Measurements from ENCODE around the gene NTM. TPM values are rescaled to one million over a fixed set of nuclear protein-coding genes. Genes with fewer than 3 reads are reported as not detected.

Gene NTM
- total and polyA plus RNA-seq, 12 donors = 0.43 to 3.0 (median 1.3) TPM

DNA sequence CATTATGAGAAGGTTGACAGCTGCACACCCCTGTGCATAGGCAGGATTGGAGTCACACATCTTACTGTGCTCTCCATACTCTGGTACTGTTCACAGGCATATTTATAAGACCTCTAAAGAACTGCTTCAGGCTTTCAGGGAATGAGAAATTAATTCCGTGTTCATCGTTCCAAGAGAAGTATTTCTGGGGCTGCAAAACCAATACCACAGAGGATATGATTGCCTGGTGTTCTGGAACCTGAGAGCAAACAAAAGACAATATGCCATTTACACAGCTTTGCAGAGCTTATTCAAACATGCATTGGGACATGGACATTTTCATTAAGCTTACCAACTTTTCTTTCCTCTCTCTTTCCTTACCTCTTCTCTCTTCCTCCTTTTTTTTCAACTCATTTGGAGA lies 388.7 kb downstream of the NTM start:
- peaks cover 0 to 6% (median 0%) of the 10 kb centered on the region in 11 donors for H3K9me3 ChIP-seq
- H3K27me3 ChIP-seq = peaks cover 0 to 34% (median 13%) of the 10 kb centered on the region in 7 donors
- H3K4me1 ChIP-seq = no peaks in the 10 kb centered on the region
- H3K36me3 ChIP-seq = no peaks in the 10 kb centered on the region
- TF ChIP-seq, protein P1, sequence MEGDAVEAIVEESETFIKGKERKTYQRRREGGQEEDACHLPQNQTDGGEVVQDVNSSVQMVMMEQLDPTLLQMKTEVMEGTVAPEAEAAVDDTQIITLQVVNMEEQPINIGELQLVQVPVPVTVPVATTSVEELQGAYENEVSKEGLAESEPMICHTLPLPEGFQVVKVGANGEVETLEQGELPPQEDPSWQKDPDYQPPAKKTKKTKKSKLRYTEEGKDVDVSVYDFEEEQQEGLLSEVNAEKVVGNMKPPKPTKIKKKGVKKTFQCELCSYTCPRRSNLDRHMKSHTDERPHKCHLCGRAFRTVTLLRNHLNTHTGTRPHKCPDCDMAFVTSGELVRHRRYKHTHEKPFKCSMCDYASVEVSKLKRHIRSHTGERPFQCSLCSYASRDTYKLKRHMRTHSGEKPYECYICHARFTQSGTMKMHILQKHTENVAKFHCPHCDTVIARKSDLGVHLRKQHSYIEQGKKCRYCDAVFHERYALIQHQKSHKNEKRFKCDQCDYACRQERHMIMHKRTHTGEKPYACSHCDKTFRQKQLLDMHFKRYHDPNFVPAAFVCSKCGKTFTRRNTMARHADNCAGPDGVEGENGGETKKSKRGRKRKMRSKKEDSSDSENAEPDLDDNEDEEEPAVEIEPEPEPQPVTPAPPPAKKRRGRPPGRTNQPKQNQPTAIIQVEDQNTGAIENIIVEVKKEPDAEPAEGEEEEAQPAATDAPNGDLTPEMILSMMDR (IDR thresholded peaks at IDR 0.05) = no peak
- ATAC-seq (no peak), DNase-seq (no peak)
- peak overlapping the region in 2 of 10 donors; percentile 42 to 44 for H3K27ac ChIP-seq
- intact Hi-C loops (cut with DNase I) = no loop called here
- H3K4me3 ChIP-seq = no peak overlapping the region
- WGBS, 2 donors = 84 to 87% methylated on average over 2 of the region's 2 CpGs

DNA sequence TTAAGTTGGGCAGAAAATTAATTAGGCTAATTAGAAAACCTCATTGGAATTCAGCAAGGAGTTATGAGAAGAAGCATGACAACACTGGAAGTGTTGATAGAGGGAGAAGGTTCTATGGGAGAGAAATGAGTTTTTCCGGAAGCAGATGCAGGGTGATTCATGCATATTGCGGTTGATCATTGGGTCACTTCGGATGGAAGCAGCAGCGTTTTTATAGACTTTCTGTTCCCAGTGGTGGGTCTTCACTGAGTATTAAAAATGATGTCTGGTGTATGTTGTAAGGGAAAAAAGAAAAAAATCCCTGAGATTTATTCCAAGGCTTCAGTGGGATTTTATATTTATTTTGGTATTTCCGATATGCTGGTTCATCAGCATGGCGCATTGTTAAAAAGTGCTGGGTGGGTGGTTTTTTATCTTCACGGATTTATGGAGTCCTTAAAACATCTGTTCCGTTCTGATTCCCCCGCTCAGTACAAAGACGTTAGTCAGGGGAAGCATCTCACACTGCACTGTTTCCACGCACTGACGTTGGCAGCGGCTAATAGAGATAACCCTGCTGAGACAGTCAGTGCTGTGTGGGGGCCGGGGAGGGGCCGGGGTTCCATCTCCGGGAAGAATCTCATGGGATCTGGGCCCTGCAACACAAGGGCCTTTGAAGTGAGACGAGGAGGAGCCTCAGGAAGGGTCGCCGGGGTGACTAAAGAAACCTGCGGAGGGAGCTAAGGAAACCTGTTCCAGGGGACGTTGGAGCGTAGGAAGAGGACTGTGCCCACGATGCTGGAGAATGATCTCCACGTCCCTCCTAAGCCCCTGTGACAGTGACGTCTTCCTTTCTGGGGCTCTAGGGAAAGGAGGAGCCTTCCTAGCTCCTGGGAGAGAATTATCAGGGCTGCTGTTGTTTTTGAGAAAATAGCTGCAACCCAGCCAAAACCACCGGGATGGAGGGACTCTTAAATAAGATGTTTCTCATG lies 390.0 kb downstream of the NTM start:
- peak in 5 of 8 donors; percentile 53 to 80 (median 79) for ATAC-seq
- Histone ChIP-seq H3K4me1 (no peaks in the 10 kb centered on the region), H3K27me3 (peaks cover 0 to 34% (median 13%) of the 10 kb centered on the region in 7 donors), H3K4me3 (peak overlapping the region in 3 of 10 donors; percentile 1 to 7 (median 3)), H3K36me3 (no peaks in the 10 kb centered on the region), H3K9me3 (peaks cover 0 to 6% (median 0%) of the 10 kb centered on the region in 11 donors), H3K27ac (peak overlapping the region in 5 of 10 donors; percentile 9 to 51 (median 44))
- TF ChIP-seq, protein P1 (IDR thresholded peaks at IDR 0.05) = no peak
- intact Hi-C loops (cut with DNase I) = no loop called here
- DNase-seq = peak in 1 of 2 donors; percentile 25
- WGBS, 2 donors = 36 to 38% methylated on average over 26 of the region's 26 CpGs

DNA sequence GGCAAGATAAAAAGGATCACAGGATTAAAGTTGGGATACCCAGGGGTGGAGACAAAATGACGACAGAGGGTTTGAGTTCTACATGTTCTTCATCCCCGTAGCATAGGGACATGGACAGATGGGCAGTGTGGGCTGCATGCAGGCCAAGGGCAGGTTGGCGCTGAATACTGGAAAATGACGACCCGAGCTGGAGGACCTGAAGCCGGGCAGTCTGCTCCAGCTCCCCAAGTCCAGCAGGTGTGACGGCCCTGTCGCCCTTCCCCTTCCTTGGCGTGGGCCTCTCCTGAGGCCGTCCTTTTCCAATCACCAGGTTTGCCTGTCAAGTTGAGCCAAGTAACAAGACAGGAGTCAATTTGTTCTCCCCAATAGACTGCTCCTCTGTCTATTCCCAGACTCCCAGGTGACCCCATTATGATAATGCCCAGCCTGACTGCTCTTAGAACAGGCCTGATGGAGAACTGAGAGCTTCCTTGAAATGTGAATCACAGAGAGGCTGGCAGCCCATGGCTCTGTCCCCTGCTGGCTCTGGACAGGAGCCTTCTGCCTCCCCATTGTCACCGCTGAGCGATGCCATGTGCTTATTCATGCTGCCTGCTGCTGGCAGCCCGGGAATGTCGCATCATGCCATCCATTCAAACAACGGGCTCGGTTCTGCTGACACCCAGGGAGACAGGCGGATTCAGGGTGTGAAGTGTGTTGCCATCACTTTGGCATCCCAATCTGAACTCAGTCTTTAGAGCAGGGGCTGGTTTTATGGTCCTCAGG lies 392.1 kb downstream of the NTM start:
- 92 to 95% methylated on average over 17 of the region's 17 CpGs for WGBS, 2 donors
- H3K4me1 ChIP-seq = no peaks in the 10 kb centered on the region
- peaks cover 0 to 34% (median 13%) of the 10 kb centered on the region in 7 donors for H3K27me3 ChIP-seq
- ATAC-seq (no peak), DNase-seq (no peak)
- no peaks in the 10 kb centered on the region for H3K36me3 ChIP-seq
- H3K4me3 ChIP-seq = no peak overlapping the region
- peaks cover 0 to 6% (median 0%) of the 10 kb centered on the region in 11 donors for H3K9me3 ChIP-seq
- TF ChIP-seq, protein P1 (IDR thresholded peaks at IDR 0.05) = no peak
- intact Hi-C loops (cut with DNase I) = no loop called here
- no peak overlapping the region for H3K27ac ChIP-seq

DNA sequence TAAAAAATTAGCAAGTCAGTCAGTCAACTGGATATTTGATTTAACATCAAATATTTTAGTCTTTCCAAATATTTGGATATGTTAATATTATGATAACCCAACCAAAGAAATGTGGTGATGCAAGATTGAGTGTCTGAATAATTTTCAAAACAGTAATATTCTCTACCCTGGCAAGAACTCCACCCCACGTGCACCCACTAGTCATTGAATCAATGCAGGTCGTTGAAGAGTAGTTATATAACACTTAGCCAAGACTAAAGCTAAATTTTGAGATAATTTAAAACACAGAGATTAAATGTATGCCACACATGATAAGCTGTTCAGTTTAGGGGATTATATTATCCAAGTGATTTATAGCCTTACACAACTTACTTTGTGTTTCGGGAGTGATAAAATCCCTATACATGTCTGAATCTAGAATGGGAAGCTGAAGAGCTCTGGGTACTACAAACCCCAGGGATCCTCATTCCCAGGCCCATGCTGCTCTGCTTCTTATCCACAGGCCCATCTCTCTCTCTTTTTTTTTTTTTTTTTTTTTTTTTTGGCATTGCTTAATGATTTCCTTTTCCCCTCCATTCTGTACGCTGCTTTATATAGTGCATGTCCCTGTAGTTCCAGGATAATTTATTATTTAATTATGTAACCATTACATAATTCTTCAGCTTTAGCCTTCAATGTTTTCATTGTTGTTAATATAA lies 392.9 kb downstream of the NTM start:
- intact Hi-C loops (cut with DNase I) = no loop called here
- WGBS, 2 donors = 64 to 72% methylated on average over 4 of the region's 4 CpGs

More for the DNA sequence above, 392.9 kb downstream of the NTM start:
- TF ChIP-seq, protein P1 (IDR thresholded peaks at IDR 0.05) = no peak
- ATAC-seq (no peak), DNase-seq (no peak)
- H3K4me1 ChIP-seq = no peaks in the 10 kb centered on the region
- no peak overlapping the region for H3K27ac ChIP-seq
- no peaks in the 10 kb centered on the region for H3K36me3 ChIP-seq
- H3K9me3 ChIP-seq = peaks cover 0 to 6% (median 0%) of the 10 kb centered on the region in 11 donors
- H3K4me3 ChIP-seq = no peak overlapping the region
- H3K27me3 ChIP-seq = peaks cover 0 to 36% (median 13%) of the 10 kb centered on the region in 7 donors
